ENCODE data around the gene ZNF335.

Gene ZNF335

GRCh38 chr20:45951925-45952834, 19.8 kb downstream of the ZNF335 start:
- DNase-seq (ENCODE audit: low read depth in 2 of 2, low spot score in 1 of 2): no peak

GRCh38 chr20:45950330-45950646, 21.7 kb downstream of the ZNF335 start:
- no peak for DNase-seq (ENCODE audit: low read depth in 2 of 2, low spot score in 1 of 2)

DNA sequence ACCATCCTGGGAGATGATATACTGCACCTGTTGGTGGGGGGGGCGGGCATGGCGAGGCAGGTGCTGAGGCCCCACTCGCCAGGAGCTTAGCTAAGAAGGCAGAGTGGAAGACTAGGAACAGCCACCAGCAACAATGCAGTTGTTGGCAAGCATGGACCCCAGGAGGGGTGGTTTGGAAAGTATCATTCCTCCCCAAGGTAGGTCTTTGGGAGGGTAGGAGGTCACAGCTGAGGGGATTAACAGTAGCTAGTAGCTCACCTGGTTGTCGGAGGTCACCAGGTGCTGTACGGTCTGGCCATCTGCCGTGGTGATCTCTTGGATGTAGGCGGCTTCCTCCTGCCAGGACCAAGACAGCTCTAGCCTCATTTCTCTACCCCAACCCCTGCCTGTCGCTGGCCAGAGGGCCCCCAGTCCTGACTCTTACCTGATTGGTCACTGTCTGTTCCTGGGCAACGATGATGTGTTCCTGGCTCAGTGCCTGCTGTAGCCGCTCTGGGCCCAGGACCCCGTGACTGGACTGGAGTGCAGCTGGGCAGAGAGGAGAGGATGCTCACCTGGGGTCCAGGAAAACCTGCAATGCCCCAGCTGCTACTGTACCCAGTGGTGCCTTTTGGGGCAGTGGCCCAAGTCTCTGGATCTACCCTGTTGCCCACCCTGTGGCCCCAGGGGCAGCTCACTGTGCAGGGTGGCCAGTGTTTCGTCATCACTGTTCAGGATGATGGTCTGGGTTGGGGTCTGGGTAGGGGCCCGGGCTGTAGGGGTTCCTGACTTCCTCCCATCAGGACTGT, 22.3 kb downstream of the ZNF335 start:
- DNase-seq (ENCODE audit: low read depth in 2 of 2, low spot score in 1 of 2): no peak

DNA sequence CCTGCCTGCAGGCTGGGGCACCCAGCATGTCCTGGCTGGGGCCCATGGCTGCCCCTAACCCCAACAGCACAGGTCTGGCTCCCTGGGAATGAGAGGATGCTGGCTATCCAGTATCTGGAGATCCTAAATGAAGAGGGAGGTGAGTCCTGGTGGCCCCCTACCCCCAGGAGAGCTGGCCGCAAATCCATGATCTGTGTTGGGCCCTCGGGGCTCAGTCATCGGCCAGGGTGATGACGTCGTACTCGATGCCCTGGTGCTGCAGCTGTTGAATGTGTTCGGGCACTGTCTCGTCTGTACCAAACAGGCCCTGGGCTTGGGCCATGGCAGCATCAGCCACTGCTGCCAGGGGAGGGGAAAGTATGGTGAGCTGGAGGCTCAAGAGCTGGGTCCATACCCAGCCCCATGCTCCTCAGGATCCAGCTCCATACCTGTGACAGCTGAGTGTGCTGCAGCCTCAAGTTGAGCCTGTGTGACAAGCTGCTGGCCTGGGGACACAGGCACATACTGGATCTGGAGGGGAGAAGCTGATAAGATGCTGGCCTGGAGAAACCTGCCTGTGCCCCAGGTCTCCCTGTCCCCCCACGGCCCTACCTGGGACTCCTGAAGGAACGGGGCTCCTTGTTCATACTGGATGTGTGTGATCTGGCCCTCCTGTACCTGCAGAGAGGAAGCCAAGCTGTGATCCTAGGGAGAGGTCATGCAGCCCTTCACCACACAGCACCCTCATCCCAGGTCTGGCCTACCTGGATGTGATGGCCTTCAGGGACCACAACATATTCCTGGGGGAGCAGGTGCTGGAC, 23.1 kb downstream of the ZNF335 start:
- DNase-seq (ENCODE audit: low read depth in 2 of 2, low spot score in 1 of 2): no peak

GRCh38 chr20:45948261-45948733, 23.7 kb downstream of the ZNF335 start:
- DNase-seq (ENCODE audit: low read depth in 2 of 2, low spot score in 1 of 2): no peak

GRCh38 chr20:45947110-45947866, 24.7 kb downstream of the ZNF335 start:
- no peak for DNase-seq (ENCODE audit: low read depth in 2 of 2, low spot score in 1 of 2)

DNA sequence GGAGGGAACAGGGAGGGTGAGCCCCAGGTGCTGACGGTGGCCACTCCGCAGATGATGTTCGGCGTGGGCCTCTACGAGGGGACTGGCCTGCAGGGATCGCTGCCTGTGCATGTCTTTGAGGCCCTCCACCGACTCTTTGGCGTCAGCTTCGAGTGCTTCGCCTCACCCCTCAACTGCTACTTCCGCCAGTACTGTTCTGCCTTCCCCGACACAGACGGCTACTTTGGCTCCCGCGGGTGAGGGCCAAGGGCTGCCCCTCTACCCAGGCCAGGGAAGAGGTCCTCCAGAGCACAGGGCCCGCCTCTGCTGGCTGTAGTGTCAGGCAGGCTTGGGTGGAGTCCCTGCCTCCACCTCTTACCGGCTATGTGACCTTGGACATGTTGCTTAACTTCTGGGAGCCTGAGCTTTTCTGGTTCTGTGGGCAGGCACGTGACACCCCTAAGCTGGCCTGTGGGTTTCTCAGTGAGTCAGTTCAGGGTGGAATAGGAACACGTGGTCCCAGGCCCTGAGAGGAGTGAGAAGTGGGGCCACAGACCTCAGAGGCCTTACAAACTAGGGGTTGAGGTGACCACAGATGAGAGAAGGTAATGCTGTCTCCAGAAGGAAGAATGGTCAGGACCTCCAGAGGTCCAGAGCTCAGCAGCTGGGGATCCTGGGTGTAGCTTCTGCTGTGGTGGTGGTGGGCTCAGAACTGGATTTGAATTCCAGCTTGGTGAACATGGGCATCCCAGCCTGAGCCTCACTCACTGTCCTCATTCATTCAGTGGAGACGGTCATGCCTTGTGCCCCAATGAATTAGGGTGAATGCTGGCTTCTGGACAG, 25.6 kb downstream of the ZNF335 start:
- DNase-seq (ENCODE audit: low read depth in 2 of 2, low spot score in 1 of 2): peak; percentile 18 to 57

GRCh38 chr20:45945678-45946148, 26.3 kb downstream of the ZNF335 start:
- DNase-seq (ENCODE audit: low read depth in 2 of 2, low spot score in 1 of 2): no peak

GRCh38 chr20:45944965-45945677, 26.9 kb downstream of the ZNF335 start:
- DNase-seq (ENCODE audit: low read depth in 2 of 2, low spot score in 1 of 2): no peak

DNA sequence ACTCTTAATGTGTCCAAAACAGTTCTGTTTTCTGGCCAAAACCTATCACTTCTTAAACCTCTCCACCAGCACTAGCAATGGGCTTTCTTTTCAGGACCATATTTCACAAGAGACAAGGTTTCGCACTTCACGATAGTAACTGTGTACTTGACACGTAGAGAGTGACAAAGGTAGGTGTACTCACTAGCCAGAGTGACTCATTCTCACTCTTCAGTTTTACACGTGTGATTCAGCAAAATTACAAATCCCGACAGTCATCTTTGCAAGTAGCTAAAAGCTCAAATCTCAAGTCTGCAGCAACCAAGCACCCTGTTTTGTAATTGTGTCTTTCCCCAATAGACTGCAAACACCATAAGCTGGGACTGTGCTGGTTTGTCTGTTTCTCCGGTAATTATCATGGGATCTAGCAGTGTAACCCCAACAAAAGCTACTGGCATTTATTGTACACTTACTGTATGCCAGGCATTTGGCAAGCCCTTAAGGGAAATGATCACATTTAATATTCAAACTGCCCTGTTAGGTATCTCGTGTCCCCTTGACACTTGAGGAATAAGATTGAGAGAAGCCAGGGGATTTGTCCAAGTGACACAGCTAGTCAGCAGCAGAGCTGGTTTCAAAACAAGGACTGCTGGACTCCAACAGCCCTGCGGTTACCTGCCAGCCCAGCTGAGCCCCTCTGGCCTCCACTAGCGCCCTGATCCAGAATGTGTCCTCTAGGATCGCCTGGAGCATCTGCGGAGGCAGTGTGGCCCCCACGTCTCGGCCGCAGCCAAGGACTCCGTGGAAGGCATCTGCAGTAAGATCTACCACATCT, 27.6 kb downstream of the ZNF335 start:
- DNase-seq (ENCODE audit: low read depth in 2 of 2, low spot score in 1 of 2): no peak

- no peak for DNase-seq (ENCODE audit: low read depth in 2 of 2, low spot score in 1 of 2)
Observed at GRCh38 chr20:45943613-45944012, 28.4 kb downstream of the ZNF335 start.

DNA sequence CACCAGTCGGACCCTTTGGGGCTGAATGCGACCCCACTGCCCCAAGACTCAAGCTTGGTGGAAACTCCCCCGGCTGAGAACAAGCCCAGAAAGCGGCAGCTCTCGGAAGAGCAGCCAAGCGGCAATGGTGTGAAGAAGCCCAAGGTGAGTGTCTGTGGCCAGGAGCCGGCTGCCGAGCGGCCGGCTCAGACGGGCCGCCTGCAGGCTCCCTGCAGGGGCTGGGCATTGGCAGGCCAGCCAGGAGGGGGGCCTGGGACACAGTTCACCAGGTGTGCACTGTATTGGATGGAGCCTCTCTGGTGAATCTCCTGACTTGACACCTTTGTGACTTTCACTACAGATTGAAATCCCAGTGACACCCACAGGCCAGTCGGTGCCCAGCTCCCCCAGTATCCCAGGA, 31.5 kb downstream of the ZNF335 start:
- DNase-seq (ENCODE audit: low read depth in 2 of 2, low spot score in 1 of 2): no peak

- DNase-seq (ENCODE audit: low read depth in 2 of 2, low spot score in 1 of 2): no peak
Observed at GRCh38 chr20:45940053-45940452, 31.9 kb downstream of the ZNF335 start.

GRCh38 chr20:45938727-45939438, 33.1 kb downstream of the ZNF335 start:
- no peak for DNase-seq (ENCODE audit: low read depth in 2 of 2, low spot score in 1 of 2)

- DNase-seq (ENCODE audit: low read depth in 2 of 2, low spot score in 1 of 2): no peak
Observed at GRCh38 chr20:45937765-45938164, 34.2 kb downstream of the ZNF335 start.

DNA sequence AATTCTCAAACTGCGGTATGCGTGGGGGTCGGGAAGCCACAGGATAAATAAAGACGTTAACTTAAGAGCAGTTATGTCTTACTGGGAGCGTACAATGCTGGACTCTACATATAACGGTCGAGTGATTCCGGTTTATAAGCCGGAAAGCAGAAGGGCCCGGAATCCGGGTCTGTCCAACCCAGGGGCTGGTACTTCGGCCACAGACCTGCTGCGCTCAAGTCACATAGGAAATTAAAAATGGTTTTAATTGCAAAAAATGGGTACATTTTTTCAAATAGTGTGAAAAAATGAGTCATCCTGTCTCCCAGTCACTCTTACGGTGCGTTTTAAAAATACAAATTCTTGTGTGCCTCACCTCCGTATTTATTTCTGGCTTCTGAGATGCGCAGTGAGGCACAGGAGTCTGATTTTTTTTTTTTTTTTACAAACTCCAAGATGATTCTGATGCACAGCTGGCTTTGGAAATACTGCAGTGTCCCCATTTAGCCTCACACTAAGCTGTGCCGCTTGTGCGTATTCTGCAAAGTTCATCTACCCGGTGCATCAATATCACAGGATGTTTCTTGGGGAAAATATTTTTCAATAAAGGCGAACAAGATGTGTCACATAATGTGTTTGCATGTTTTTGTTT, 36.5 kb downstream of the ZNF335 start:
- DNase-seq (ENCODE audit: low read depth in 2 of 2, low spot score in 1 of 2): no peak

Data from stimulated activated CD8-positive, alpha-beta memory T cell treated with anti-CD3 and anti-CD28 coated beads, Interleukin-4, amount 100 ng/mL, for 4 hours (primary cell).